ENCODE results near the gene PUS7L. TPM values are rescaled to one million over a fixed set of nuclear protein-coding genes. Genes with fewer than 3 reads are reported as not detected.

PUS7L gene, protein sequence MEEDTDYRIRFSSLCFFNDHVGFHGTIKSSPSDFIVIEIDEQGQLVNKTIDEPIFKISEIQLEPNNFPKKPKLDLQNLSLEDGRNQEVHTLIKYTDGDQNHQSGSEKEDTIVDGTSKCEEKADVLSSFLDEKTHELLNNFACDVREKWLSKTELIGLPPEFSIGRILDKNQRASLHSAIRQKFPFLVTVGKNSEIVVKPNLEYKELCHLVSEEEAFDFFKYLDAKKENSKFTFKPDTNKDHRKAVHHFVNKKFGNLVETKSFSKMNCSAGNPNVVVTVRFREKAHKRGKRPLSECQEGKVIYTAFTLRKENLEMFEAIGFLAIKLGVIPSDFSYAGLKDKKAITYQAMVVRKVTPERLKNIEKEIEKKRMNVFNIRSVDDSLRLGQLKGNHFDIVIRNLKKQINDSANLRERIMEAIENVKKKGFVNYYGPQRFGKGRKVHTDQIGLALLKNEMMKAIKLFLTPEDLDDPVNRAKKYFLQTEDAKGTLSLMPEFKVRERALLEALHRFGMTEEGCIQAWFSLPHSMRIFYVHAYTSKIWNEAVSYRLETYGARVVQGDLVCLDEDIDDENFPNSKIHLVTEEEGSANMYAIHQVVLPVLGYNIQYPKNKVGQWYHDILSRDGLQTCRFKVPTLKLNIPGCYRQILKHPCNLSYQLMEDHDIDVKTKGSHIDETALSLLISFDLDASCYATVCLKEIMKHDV
- total RNA-seq (2014; rRNA removed; shearing (Covaris generic)): 16.0 and 16.5 TPM in 2 replicates

DNA sequence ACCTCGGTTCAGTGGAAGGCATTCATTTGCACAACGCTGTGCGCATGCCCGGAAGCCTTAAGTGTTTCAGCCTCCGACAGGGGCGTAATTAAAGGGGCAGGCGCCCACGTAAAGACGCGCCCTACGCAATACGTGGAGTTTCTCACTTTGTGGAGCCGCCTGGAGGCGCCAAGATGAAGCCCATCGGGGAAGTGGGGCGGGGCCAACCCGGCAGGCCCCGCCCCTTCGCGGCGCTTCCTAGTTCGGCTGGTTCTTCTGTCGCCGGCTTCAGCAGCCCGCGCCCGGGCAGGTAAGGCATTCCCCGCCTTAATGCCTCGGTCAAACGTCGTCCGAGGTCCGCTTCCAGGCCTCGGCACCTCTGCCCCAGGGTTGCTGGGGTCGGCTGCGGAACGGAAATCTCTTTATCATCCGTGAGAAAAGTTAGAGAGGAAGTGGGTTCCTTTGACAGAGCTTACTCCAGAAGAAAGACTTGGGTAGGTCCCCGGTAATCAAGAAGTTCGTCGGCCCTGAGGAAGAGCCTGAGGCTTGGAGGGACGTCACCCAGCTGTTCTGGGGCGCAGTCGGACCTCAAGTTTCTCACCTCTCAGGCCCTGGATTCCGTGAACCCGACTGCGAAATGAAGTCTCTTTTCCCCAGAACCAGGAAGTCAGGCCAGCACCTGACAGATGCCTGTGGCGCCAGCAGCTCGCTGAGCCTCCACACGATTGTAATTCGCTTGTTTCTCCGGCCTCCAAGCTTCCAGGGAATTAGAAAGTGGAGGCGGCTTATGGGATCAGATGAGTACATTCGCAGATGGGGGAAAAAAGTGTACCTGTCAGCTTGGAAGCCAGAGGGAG is at the start of gene PUS7L, which contains the start of gene IRAK4:
PUS7L (minus strand) TSS at position 63 of the 836 bp plus-strand sequence. CDS start 3,545 bp downstream, outside the sequence.
IRAK4 (plus strand) TSS at position 224 of the 836 bp plus-strand sequence. CDS start 9,161 bp downstream, outside the sequence.
- peak; percentile 93 to 94 for DNase-seq (ENCODE audit: low read depth in 1 of 2, low spot score in 2 of 2)
- H3K36me3 ChIP-seq: no peaks in the 10 kb centered on the region; the same call in 1 of the 2 replicates
- no peaks in the 10 kb centered on the region for H3K27me3 ChIP-seq (replicated peaks)
- H3K4me3 ChIP-seq: peak within 1 kb of the TSS; percentile 56
- H3K27ac ChIP-seq: peak within 1 kb of the TSS; percentile 59
- H3K4me1 ChIP-seq (replicated peaks): peaks cover 20% of the 10 kb centered on the region
- no peaks in the 10 kb centered on the region for H3K9me3 ChIP-seq (replicated peaks)

DNA sequence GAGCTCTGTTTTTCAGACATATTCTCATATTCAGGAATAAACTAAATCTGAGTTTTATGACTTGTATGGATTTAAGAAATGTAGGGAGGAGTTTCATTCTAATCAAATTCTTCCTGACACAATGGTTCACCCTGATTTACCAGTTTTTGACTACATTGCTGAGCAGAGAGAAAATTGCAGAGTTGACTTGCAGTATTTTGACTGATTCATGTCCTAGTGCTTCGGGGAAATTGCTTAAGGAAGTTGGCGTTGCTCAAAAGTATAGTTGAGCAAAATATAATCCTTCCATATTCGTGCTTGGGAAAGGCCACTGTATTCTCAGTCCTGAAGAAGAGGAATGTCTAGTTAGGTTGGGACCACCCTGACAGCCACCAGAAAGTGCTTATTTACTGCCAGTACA is 48.8 kb upstream of the PUS7L start:
- Histone ChIP-seq H3K27me3 (replicated peaks) (no peaks in the 10 kb centered on the region; the same call in 1 of the 2 replicates), H3K4me3 (no peak overlapping the region), H3K36me3 (peaks cover 21% of the 10 kb centered on the region), H3K9me3 (replicated peaks) (no peaks in the 10 kb centered on the region), H3K27ac (no peak overlapping the region), H3K4me1 (replicated peaks) (peaks cover 9% of the 10 kb centered on the region)
- peak in 1 of 2 experiments; percentile 7 for DNase-seq (ENCODE audit: low read depth in 1 of 2, low spot score in 2 of 2)

DNA sequence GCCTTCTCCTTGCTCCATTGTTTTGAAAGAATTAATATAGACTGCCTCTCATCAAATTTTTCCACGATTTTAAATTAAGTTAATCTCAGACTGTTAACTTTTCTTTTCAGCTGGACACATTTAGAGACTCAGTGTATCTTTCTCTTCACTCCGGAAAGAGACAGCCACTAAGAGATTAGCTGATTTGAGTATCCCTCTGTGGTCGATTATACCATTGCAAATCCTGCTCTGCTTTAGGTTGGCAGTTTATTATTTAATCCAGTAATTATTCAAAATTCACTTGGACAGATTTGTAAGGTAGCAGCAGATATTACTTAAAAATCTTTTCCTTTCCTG is 48.1 kb upstream of the PUS7L start:
- peak overlapping the region; percentile 95 for H3K27ac ChIP-seq
- DNase-seq (ENCODE audit: low read depth in 1 of 2, low spot score in 2 of 2): no peak

DNA sequence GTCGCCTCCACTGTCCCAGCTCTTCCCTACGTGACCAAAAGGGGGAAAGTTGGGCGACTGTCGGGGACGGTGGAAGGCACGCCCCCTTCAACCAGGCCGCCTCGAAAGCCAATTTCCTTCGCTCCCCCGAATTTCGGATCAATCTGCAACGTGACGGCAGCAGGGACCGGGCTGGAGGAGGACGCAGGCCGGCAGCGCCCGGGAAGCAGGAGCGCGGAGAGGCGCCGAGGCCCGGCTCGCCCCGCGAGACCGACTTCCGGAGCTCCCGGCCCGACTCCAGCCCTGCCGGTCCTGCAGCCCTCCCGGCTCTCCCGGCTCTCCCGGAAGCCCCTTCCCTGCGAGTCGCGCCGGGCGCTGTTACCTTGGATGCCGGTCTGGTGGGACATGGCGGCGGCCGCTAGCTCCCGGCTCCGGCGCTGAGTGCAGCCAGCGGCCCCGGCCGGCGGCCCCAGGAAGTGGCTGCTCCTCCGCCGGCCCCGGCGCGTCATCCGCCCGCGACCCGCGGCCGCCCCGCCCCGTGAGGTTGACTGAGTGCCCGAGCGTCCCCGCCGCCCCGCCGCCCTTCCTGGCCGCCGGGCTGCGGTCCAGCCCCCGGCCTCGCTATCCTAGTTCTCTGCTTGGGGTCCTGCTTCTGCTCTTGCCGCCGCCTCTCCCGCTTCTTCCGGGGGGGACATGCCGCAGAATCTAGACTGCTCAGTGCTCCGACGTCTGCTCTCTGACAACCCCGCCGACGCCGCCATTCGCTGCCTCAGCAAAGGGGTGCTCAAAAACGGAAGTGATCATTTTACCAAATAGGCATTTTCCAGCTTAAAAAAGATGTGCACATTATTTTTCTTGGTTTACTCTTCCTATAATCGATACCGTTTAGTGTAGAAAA is 47.5 kb upstream of the PUS7L start, which contains the start of gene TWF1:
TWF1 (minus strand) TSS at position 458 of the 877 bp plus-strand sequence; CDS start at position 386, 72 bp downstream.
- H3K27me3 ChIP-seq (replicated peaks): no peaks in the 10 kb centered on the region
- H3K36me3 ChIP-seq: peaks cover 34% of the 10 kb centered on the region
- peak; percentile 77 to 87 for DNase-seq (ENCODE audit: low read depth in 1 of 2, low spot score in 2 of 2)
- no peaks in the 10 kb centered on the region for H3K9me3 ChIP-seq (replicated peaks)
- H3K4me1 ChIP-seq (replicated peaks): peaks cover 9% of the 10 kb centered on the region
- H3K4me3 ChIP-seq: peak within 1 kb of the TSS; percentile 92
- H3K27ac ChIP-seq: peak within 1 kb of the TSS; percentile 95

More for the DNA sequence above, 48.1 kb upstream of the PUS7L start:
- H3K27me3 ChIP-seq (replicated peaks): no peaks in the 10 kb centered on the region; the same call in 1 of the 2 replicates
- peaks cover 9% of the 10 kb centered on the region for H3K4me1 ChIP-seq (replicated peaks)
- no peaks in the 10 kb centered on the region for H3K9me3 ChIP-seq (replicated peaks)
- H3K4me3 ChIP-seq: peak overlapping the region; percentile 92
- peaks cover 28% of the 10 kb centered on the region for H3K36me3 ChIP-seq

DNA sequence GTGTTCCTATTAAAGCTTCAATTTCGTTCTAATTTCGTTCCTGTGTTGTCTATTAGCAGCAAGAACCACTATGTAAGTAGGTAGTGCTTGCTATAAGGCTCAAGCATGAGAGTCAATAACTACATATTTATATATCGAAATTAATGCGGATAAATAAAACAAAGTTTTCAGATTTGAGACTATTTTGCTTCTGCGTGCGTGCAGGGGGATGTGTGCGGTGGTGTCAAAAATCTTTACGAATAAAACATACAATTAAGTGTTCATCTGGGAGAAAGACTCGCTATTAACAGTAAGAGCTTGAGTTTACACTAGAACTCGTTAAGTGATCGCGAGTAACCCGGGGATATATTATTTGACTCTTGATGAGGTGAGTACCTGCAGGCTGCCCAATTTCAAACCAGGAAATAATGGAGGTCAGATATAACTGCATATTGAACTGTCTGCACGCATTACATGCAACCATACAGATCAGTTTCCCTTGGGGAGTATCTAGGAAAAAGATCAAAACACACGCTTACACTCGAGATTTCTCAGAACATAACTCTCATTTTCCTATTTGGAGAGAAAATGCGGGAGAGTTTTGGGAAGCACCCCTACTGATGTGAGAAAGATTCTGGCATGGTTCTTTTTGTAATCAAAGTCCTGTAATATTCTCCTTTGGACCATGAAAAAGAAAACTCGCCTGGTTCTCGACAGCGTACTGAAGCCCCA is 46.7 kb upstream of the PUS7L start:
- H3K27ac ChIP-seq: peak overlapping the region; percentile 95; the same call in 1 of the 2 replicates
- H3K36me3 ChIP-seq: peaks cover 42% of the 10 kb centered on the region
- H3K27me3 ChIP-seq (replicated peaks): no peaks in the 10 kb centered on the region
- H3K4me1 ChIP-seq (replicated peaks): peaks cover 9% of the 10 kb centered on the region
- peak overlapping the region; percentile 92 for H3K4me3 ChIP-seq
- H3K9me3 ChIP-seq (replicated peaks): no peaks in the 10 kb centered on the region
- no peak for DNase-seq (ENCODE audit: low read depth in 1 of 2, low spot score in 2 of 2)

DNA sequence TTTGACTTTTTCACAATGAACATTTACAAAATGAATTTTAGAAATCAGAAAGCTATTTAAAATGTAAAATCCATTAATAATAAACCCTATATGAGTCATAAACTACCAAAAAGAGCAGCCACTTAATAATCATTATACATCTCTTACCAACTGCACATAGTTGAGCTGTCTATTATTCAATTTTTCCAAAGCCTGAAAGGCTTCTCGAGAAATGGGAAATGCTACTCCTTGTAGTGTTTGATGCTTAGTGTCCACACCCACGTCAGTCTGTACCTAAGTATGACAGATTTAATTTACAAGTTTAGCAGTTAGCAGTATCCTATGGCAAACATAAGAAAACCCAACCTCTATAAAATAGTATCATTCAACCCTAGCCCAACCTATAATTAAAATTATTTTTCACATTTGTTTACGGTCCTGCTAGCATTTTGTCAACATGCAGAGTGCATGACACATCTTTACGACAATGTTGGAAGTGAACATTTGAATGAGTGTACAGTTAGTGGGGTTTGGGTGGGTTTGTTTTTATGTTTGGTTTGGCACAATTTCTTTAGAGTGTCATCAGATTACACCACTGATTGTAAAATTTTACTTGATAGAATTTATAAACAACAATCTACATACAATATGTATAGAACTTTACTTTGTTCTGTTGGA is 39.1 kb upstream of the PUS7L start:
- H3K27me3 ChIP-seq (replicated peaks): no peaks in the 10 kb centered on the region
- no peaks in the 10 kb centered on the region for H3K4me1 ChIP-seq (replicated peaks)
- no peaks in the 10 kb centered on the region for H3K9me3 ChIP-seq (replicated peaks)
- no peak overlapping the region for H3K4me3 ChIP-seq
- no peak overlapping the region; the same call in 1 of the 2 replicates for H3K27ac ChIP-seq
- DNase-seq (ENCODE audit: low read depth in 1 of 2, low spot score in 2 of 2): no peak
- H3K36me3 ChIP-seq: peaks cover 75% of the 10 kb centered on the region

DNA sequence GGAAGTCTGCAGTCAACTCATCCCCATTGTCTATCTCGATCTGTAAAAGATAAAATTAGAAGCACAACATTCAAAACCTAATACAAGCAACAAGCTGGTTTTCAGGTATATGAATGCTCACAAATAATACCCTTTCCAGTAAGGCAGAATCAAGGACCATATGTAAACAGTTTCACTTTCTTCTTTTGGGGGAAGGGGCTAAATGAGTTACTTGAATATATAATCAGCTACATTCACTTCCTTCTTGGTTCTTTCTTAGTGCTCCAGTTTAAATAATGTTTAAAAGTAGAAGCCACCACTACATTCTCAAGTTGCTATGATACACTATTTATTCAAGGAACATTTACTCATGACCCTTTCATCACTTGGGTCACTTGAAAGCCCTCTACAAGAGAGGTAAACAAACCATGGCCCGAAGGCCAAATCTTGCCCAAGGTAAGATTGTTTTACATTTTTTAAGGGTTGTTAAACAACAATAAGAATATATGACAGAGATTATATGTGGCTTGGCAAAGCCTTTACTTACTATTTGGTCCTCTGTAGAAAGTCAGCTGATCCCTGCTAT is 37.2 kb upstream of the PUS7L start:
- peaks cover 58% of the 10 kb centered on the region for H3K36me3 ChIP-seq
- DNase-seq (ENCODE audit: low read depth in 1 of 2, low spot score in 2 of 2): no peak
- H3K27me3 ChIP-seq (replicated peaks): no peaks in the 10 kb centered on the region
- no peak overlapping the region for H3K4me3 ChIP-seq
- H3K27ac ChIP-seq: no peak overlapping the region
- H3K9me3 ChIP-seq (replicated peaks): no peaks in the 10 kb centered on the region
- no peaks in the 10 kb centered on the region for H3K4me1 ChIP-seq (replicated peaks)

DNA sequence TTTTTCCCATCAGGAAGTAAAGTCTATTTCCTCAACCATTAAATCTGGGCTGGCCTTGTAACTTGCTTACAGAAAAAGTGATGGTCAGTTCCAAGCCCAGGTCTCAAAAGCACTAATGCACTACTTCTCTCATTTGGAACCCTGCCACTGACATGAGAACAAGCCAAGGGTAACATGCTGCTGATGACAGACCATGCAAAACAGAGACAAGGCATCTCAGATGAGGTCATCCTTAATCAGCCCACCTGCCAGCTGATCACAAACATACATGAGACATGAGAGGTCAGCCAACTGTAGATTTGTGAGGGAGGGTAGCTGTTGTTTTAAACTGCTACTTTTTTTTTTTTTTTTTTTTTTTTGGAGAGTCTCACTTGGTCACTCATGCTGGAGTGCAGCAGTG is 31.4 kb upstream of the PUS7L start:
- Histone ChIP-seq H3K36me3 (peaks cover 5% of the 10 kb centered on the region), H3K4me3 (no peak overlapping the region), H3K27me3 (replicated peaks) (no peaks in the 10 kb centered on the region), H3K9me3 (replicated peaks) (no peaks in the 10 kb centered on the region), H3K4me1 (replicated peaks) (no peaks in the 10 kb centered on the region), H3K27ac (no peak overlapping the region)
- no peak for DNase-seq (ENCODE audit: low read depth in 1 of 2, low spot score in 2 of 2)

DNA sequence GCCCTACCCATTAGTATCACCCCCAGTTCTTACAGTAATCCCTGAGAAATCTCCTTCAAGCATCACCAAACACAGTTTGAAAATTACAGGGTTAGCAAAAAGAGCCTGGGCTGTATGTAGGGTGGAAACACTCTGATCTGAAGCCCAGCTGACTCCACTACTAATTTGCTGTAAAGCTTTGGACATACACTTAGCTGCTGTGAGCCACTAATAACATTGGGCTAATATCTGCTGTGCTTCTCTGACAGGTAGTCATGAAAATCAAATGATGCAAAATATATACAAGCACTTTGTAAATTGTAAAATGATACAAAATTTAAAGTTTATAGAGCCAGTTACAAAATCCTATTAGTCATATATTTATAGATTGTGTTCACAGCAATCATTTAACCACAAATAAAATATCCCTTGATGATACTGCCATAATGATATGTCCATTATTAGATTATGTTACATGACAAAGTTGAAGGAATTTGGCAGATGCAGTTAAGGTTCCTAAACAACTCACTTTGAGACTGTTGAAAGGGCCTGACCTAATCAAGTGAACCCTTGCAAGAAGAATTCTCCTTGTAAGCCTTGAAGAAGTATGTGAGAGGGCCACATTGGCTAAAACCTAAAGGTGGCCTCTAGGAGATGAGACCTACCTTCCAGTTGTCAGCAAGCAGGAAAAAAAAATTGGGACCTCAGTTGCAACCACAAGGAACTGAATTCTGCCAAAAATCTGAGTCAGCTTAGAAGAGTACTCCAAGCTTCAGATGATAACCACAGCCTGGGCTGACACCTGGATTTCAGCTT is 28.5 kb upstream of the PUS7L start:
- Histone ChIP-seq H3K4me1 (replicated peaks) (no peaks in the 10 kb centered on the region), H3K27me3 (replicated peaks) (no peaks in the 10 kb centered on the region), H3K36me3 (peaks cover 22% of the 10 kb centered on the region), H3K27ac (no peak overlapping the region), H3K9me3 (replicated peaks) (no peaks in the 10 kb centered on the region), H3K4me3 (no peak overlapping the region)
- DNase-seq (ENCODE audit: low read depth in 1 of 2, low spot score in 2 of 2): no peak

DNA sequence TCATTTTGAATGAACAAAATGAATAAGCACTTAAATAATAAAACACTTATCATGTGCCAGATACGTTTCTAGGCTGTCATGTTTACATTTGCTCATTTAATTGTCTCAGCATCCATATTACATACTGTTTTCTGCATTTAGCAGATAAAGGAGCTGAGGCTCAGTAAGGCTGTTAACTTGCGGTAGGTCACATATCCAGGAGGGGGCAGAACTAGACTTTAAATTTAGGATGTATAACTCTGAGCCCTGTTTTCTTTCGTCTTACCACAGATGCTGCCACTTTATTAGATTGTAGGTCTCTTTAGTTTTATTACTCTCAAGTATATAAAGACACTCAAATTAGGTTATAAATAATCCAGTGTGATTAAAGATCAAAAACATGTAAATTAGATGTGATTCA is 17.9 kb upstream of the PUS7L start:
- no peaks in the 10 kb centered on the region for H3K9me3 ChIP-seq (replicated peaks)
- no peaks in the 10 kb centered on the region for H3K27me3 ChIP-seq (replicated peaks)
- H3K4me1 ChIP-seq (replicated peaks): no peaks in the 10 kb centered on the region
- H3K36me3 ChIP-seq: peaks cover 41% of the 10 kb centered on the region
- no peak overlapping the region for H3K4me3 ChIP-seq
- no peak overlapping the region for H3K27ac ChIP-seq
- DNase-seq (ENCODE audit: low read depth in 1 of 2, low spot score in 2 of 2): no peak

DNA sequence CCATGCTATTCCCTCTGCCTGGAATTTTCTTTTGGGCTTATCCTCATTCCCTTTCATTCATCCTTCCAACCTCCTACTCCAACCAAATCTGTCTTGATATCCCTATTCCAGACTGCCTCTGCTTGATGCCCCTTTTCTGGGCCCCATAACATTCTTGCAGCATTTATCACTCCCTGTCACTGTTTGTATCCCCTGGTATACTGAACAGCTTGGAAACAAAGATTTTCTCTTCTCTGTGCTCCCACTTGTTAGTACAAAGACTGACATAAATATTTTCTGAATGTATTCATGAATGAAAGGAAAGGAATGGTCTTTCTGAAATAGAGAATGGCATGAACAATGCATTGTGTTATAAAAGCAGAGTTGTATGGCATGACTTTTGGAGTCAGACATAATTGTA is 7.7 kb upstream of the PUS7L start:
- no peaks in the 10 kb centered on the region for H3K27me3 ChIP-seq (replicated peaks)
- no peaks in the 10 kb centered on the region for H3K9me3 ChIP-seq (replicated peaks)
- DNase-seq (ENCODE audit: low read depth in 1 of 2, low spot score in 2 of 2): peak; percentile 48 to 59
- peak overlapping the region; percentile 51 for H3K27ac ChIP-seq
- peaks cover 23% of the 10 kb centered on the region for H3K36me3 ChIP-seq
- no peak overlapping the region for H3K4me3 ChIP-seq
- peaks cover 11% of the 10 kb centered on the region for H3K4me1 ChIP-seq (replicated peaks)

All from SJSA1 (cell line).